ENCODE results near the gene AGRN.

- TF ChIP-seq TARDBP (IDR thresholded peaks at IDR 0.05) (no peak), FOXK2 (IDR thresholded peaks at IDR 0.05) (no peak), SP1 (IDR thresholded peaks at IDR 0.05) (no peak), FOXM1 (IDR thresholded peaks at IDR 0.05; ENCODE audit: borderline replicate concordance) (no peak)
Measured at GRCh38 chr1:975896-976683, 43.8 kb upstream of the AGRN start.
